Measurements from ENCODE around the gene GGNBP2.
A peak's percentile ranks its signal among the peaks of the same experiment; 100 is the strongest.
"Not testable (repeated sequence)": the region's sequence is repeated elsewhere in the genome, so short reads cannot be mapped to it uniquely, and the experiment has no call there.

The GGNBP2 gene

GRCh38 chr17:36544307-36545076 lies at the start of gene GGNBP2:
GGNBP2 (plus strand) TSS chr17:36544919; CDS start chr17:36545725, 806 bp downstream.
- peak; percentile 92 to 94 for DNase-seq

- DNase-seq = no peak
Observed at GRCh38 chr17:36495076-36495578, 49.6 kb upstream of the GGNBP2 start.

- DNase-seq = no peak
Observed at GRCh38 chr17:36496018-36496789, 48.5 kb upstream of the GGNBP2 start.

- no peak for DNase-seq
Observed at GRCh38 chr17:36498155-36498554, 46.6 kb upstream of the GGNBP2 start.

GRCh38 chr17:36498560-36499300 lies 46.0 kb upstream of the GGNBP2 start:
- DNase-seq = no peak

- DNase-seq = no peak
Observed at GRCh38 chr17:36500745-36501225, 43.9 kb upstream of the GGNBP2 start.

GRCh38 chr17:36501351-36501750 lies 43.4 kb upstream of the GGNBP2 start:
- DNase-seq = no peak

GRCh38 chr17:36501963-36502362 lies 42.8 kb upstream of the GGNBP2 start:
- DNase-seq = no peak

GRCh38 chr17:36503456-36504155 lies 41.1 kb upstream of the GGNBP2 start:
- DNase-seq = no peak

GRCh38 chr17:36504156-36504545 lies 40.6 kb upstream of the GGNBP2 start:
- DNase-seq = no peak

GRCh38 chr17:36505171-36505570 lies 39.5 kb upstream of the GGNBP2 start:
- DNase-seq = no peak

- no peak for DNase-seq
Observed at GRCh38 chr17:36506249-36506826, 38.4 kb upstream of the GGNBP2 start.

- no peak for DNase-seq
Observed at GRCh38 chr17:36506831-36507230, 37.9 kb upstream of the GGNBP2 start.

- DNase-seq = no peak
Observed at GRCh38 chr17:36507266-36507665, 37.5 kb upstream of the GGNBP2 start.

GRCh38 chr17:36508439-36508838 lies 36.3 kb upstream of the GGNBP2 start:
- not testable (repeated sequence) for DNase-seq

- DNase-seq = no peak
Observed at GRCh38 chr17:36509272-36509985, 35.3 kb upstream of the GGNBP2 start.

GRCh38 chr17:36510636-36511035 lies 34.1 kb upstream of the GGNBP2 start:
- DNase-seq = no peak

- no peak for DNase-seq
Observed at GRCh38 chr17:36511216-36511615, 33.5 kb upstream of the GGNBP2 start.

GRCh38 chr17:36512641-36513040 lies 32.1 kb upstream of the GGNBP2 start:
- no peak for DNase-seq

- no peak for DNase-seq
Observed at GRCh38 chr17:36514856-36515255, 29.9 kb upstream of the GGNBP2 start.

- DNase-seq = no peak
Observed at GRCh38 chr17:36515837-36516236, 28.9 kb upstream of the GGNBP2 start.

Measured in CD4-positive, alpha-beta T cell treated with Interleukin-4 for 1 hour (primary cell).